DMS53 (cell line): ENCODE measurements around the gene UCN2.
A peak's percentile ranks its signal among the peaks of the same experiment; 100 is the strongest.

ENCODE experiments used
- DNase-seq: peaks from one replicate; lab custom pipeline; 2025; lab: John Stamatoyannopoulos, UW

The UCN2 gene

GRCh38 chr3:48591436-48591835, 27.9 kb upstream of the UCN2 start:
- no peak for DNase-seq

- DNase-seq = no peak
Observed at GRCh38 chr3:48588230-48588629, 24.6 kb upstream of the UCN2 start.

GRCh38 chr3:48587686-48588085, 24.1 kb upstream of the UCN2 start:
- peak; percentile 9 for DNase-seq

- no peak for DNase-seq
Observed at GRCh38 chr3:48585411-48585810, 21.8 kb upstream of the UCN2 start.

GRCh38 chr3:48584836-48585235, 21.3 kb upstream of the UCN2 start:
- no peak for DNase-seq

- no peak for DNase-seq
Observed at GRCh38 chr3:48581621-48582481, 18.3 kb upstream of the UCN2 start.

GRCh38 chr3:48576647-48577046, 13.1 kb upstream of the UCN2 start:
- DNase-seq = no peak

GRCh38 chr3:48575366-48575765, 11.8 kb upstream of the UCN2 start:
- DNase-seq = no peak

- no peak for DNase-seq
Observed at GRCh38 chr3:48573973-48574585, 10.5 kb upstream of the UCN2 start.

GRCh38 chr3:48572517-48572916, 8.9 kb upstream of the UCN2 start:
- DNase-seq = no peak

- DNase-seq = no peak
Observed at GRCh38 chr3:48571938-48572337, 8.4 kb upstream of the UCN2 start.

- DNase-seq = no peak
Observed at GRCh38 chr3:48569808-48570450, 6.3 kb upstream of the UCN2 start.

- no peak for DNase-seq
Observed at GRCh38 chr3:48569400-48569799, 5.8 kb upstream of the UCN2 start.

GRCh38 chr3:48568476-48568875, 4.9 kb upstream of the UCN2 start:
- no peak for DNase-seq

- DNase-seq = no peak
Observed at GRCh38 chr3:48567500-48567899, 3.9 kb upstream of the UCN2 start.

- DNase-seq = no peak
Observed at GRCh38 chr3:48567090-48567489, 3.5 kb upstream of the UCN2 start.

GRCh38 chr3:48566401-48566760, 2.8 kb upstream of the UCN2 start:
- no peak for DNase-seq

- DNase-seq = peak; percentile 30
Observed at GRCh38 chr3:48565591-48566400, 2.2 kb upstream of the UCN2 start.

GRCh38 chr3:48565186-48565585, 1.6 kb upstream of the UCN2 start:
- no peak for DNase-seq

GRCh38 chr3:48564667-48565066, 1.1 kb upstream of the UCN2 start:
- DNase-seq = no peak

GRCh38 chr3:48564022-48564421, 441 bp upstream of the UCN2 start:
- DNase-seq = no peak

GRCh38 chr3:48562367-48563095, 1.1 kb downstream of the UCN2 start:
- DNase-seq = no peak
